Measurements from ENCODE around the gene SCD. TPM values are rescaled to one million over a fixed set of nuclear protein-coding genes. Genes with fewer than 3 reads are reported as not detected.
A peak's percentile ranks its signal among the peaks of the same experiment; 100 is the strongest.

The SCD gene
- total and polyA plus RNA-seq, 2 donors (not counting 1 experiment from before 2014, with no cell fraction given) = 0.89 to 5.1 TPM

DNA sequence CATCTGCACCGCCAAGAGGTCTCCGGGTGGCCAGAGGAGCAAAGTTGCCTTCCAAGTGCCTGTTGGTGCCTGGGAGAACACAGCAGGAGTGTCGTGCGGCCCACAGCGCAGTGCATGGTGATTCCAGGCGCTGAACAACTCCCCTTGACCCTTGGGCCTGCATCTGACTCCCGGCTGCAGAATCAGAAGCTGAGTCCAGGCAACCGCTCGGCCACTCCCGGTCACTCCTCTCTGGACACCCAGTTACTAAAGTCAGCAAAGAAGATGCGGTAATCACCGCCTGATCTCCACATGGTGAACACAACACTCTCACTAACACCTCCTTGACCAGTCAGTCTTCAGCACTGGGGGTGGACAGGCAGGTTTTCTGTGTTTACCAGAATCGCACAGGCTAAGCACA is 35.5 kb downstream of the SCD start:
- Mint-ChIP-seq H3K4me3 (no peak overlapping the region), H3K4me1 (peaks cover 35% of the 10 kb centered on the region), H3K27me3 (peaks cover 38% of the 10 kb centered on the region), H3K9me3 (ENCODE audit: insufficient read depth) (no peaks in the 10 kb centered on the region), H3K27ac (no peak overlapping the region)
- ATAC-seq (ENCODE audit: low read depth) = no peak
- CTCF ChIA-PET = interaction anchor here (0.7 kb wide), 1 partner anchor 136 kb away, joined by 4 read pairs; no protein-coding TSS in a partner anchor
- Histone ChIP-seq H2AFZ (ENCODE audit: insufficient read depth, low read depth, low read length, poor library complexity, severe bottlenecking) (no peak overlapping the region), H3K4me3 (ENCODE audit: control extremely low read depth in 1 of 5, extremely low read depth in 1 of 5, insufficient read depth in 1 of 5, low read depth in 2 of 5, low read length in 4 of 5) (no peak overlapping the region), H3K36me3 (replicated peaks in 1 of 2; ENCODE audit: control extremely low read depth in 1 of 2, control insufficient read depth in 1 of 2, extremely low read depth in 1 of 2, insufficient read depth in 2 of 2, low read length in 1 of 2) (peaks cover 0 to 3% of the 10 kb centered on the region in 2 experiments), H3K4me1 (ENCODE audit: control insufficient read depth in 2 of 2, insufficient read depth in 2 of 2, low read length in 2 of 2) (peaks cover 12 to 14% of the 10 kb centered on the region in 2 donors), H3K79me2 (ENCODE audit: control insufficient read depth, insufficient read depth, low read length) (no peaks in the 10 kb centered on the region), H3K27ac (ENCODE audit: low read length in 2 of 2) (no peak overlapping the region), H4K20me1 (ENCODE audit: control insufficient read depth, insufficient read depth, low read length, poor library complexity, severe bottlenecking) (no peaks in the 10 kb centered on the region), H3K9me3 (ENCODE audit: control extremely low read depth in 1 of 3, control insufficient read depth in 2 of 3, insufficient read depth in 1 of 3, low read length in 2 of 3) (peaks cover 0 to 7% (median 0%) of the 10 kb centered on the region in 3 donors), H3K9ac (ENCODE audit: low read length) (no peak overlapping the region), H3K27me3 (replicated peaks in 1 of 4; ENCODE audit: control extremely low read depth in 1 of 4, control insufficient read depth in 3 of 4, insufficient read depth in 4 of 4, low read length in 3 of 4) (peaks cover 0 to 2% (median 0%) of the 10 kb centered on the region in 4 experiments), H3K4me2 (replicated peaks; ENCODE audit: low read depth, low read length, poor library complexity, severe bottlenecking) (peak overlapping the region; percentile 29)
- no peak for TF ChIP-seq EZH2 (IDR thresholded peaks at IDR 0.05; ENCODE audit: borderline replicate concordance, insufficient read depth, low read depth, low read length, poor library complexity, severe bottlenecking)
- TF ChIP-seq, protein P1, sequence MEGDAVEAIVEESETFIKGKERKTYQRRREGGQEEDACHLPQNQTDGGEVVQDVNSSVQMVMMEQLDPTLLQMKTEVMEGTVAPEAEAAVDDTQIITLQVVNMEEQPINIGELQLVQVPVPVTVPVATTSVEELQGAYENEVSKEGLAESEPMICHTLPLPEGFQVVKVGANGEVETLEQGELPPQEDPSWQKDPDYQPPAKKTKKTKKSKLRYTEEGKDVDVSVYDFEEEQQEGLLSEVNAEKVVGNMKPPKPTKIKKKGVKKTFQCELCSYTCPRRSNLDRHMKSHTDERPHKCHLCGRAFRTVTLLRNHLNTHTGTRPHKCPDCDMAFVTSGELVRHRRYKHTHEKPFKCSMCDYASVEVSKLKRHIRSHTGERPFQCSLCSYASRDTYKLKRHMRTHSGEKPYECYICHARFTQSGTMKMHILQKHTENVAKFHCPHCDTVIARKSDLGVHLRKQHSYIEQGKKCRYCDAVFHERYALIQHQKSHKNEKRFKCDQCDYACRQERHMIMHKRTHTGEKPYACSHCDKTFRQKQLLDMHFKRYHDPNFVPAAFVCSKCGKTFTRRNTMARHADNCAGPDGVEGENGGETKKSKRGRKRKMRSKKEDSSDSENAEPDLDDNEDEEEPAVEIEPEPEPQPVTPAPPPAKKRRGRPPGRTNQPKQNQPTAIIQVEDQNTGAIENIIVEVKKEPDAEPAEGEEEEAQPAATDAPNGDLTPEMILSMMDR (IDR thresholded peaks at IDR 0.05) = no peak
- POLR2A ChIA-PET = no interaction called here
- 99% methylated on average over 12 of the region's 13 CpGs for WGBS (ENCODE audit: insufficient coverage)
- intact Hi-C loops (cut with micrococcal nuclease) = no loop called here
- no peak for DNase-seq

DNA sequence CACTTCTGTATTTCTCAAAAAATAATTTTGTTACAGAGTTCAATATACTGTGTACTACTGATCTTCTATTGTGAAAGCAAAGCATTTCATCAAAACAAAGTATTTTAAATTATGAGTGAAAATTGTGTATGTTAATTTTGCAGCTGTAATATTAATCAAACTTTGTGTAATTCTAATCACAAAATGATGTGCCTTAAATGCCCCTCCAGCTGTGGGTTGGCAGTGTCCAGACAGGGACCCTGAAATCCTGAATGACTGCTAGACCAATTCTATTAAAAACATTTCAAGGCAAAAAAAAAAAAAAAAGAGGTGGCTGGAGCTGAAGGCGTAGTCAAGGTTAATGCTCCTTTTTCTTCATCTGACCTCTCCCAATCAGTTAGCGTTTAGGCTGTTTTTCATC is 36.2 kb downstream of the SCD start:
- no peak overlapping the region for H3K9ac ChIP-seq (ENCODE audit: low read length)
- 100% methylated on average over 1 of the region's 2 CpGs for WGBS (ENCODE audit: insufficient coverage)
- no peaks in the 10 kb centered on the region for H3K9me3 Mint-ChIP-seq (ENCODE audit: insufficient read depth)
- intact Hi-C loops (cut with micrococcal nuclease) = no loop called here
- no peak overlapping the region for H3K4me3 ChIP-seq (ENCODE audit: control extremely low read depth in 1 of 5, extremely low read depth in 1 of 5, insufficient read depth in 1 of 5, low read depth in 2 of 5, low read length in 4 of 5)
- H4K20me1 ChIP-seq (ENCODE audit: control insufficient read depth, insufficient read depth, low read length, poor library complexity, severe bottlenecking) = no peaks in the 10 kb centered on the region
- no peak overlapping the region for H3K4me3 Mint-ChIP-seq
- no peak overlapping the region for H2AFZ ChIP-seq (ENCODE audit: insufficient read depth, low read depth, low read length, poor library complexity, severe bottlenecking)
- H3K27me3 Mint-ChIP-seq = peaks cover 40% of the 10 kb centered on the region
- no peak for TF ChIP-seq EZH2 (IDR thresholded peaks at IDR 0.05; ENCODE audit: borderline replicate concordance, insufficient read depth, low read depth, low read length, poor library complexity, severe bottlenecking)
- TF ChIP-seq, protein P1 (IDR thresholded peaks at IDR 0.05) = no peak
- H3K9me3 ChIP-seq (ENCODE audit: control extremely low read depth in 1 of 3, control insufficient read depth in 2 of 3, insufficient read depth in 1 of 3, low read length in 2 of 3) = peaks cover 0 to 7% (median 0%) of the 10 kb centered on the region in 3 donors
- no peak overlapping the region for H3K27ac ChIP-seq (ENCODE audit: low read length in 2 of 2)
- peaks cover 7 to 12% of the 10 kb centered on the region in 2 donors for H3K4me1 ChIP-seq (ENCODE audit: control insufficient read depth in 2 of 2, insufficient read depth in 2 of 2, low read length in 2 of 2)
- ATAC-seq (ENCODE audit: low read depth) (no peak), DNase-seq (no peak)
- peaks cover 0 to 3% of the 10 kb centered on the region in 2 experiments for H3K36me3 ChIP-seq (replicated peaks in 1 of 2; ENCODE audit: control extremely low read depth in 1 of 2, control insufficient read depth in 1 of 2, extremely low read depth in 1 of 2, insufficient read depth in 2 of 2, low read length in 1 of 2)
- ChIA-PET CTCF (interaction anchor here (0.7 kb wide), 1 partner anchor 136 kb away, joined by 4 read pairs; no protein-coding TSS in a partner anchor), POLR2A (no interaction called here)
- H3K27me3 ChIP-seq (replicated peaks in 1 of 4; ENCODE audit: control extremely low read depth in 1 of 4, control insufficient read depth in 3 of 4, insufficient read depth in 4 of 4, low read length in 3 of 4) = peaks cover 0 to 2% (median 0%) of the 10 kb centered on the region in 4 experiments
- H3K4me2 ChIP-seq (replicated peaks; ENCODE audit: low read depth, low read length, poor library complexity, severe bottlenecking) = peak overlapping the region; percentile 29
- no peak overlapping the region for H3K27ac Mint-ChIP-seq
- H3K4me1 Mint-ChIP-seq = peaks cover 30% of the 10 kb centered on the region
- H3K79me2 ChIP-seq (ENCODE audit: control insufficient read depth, insufficient read depth, low read length) = no peaks in the 10 kb centered on the region

Measured in B cell (primary cell).